Neutrophil (primary cell): Measurements from ENCODE around the gene RBMS1.

Experiments used
- H3K27ac ChIP-seq: fragments of 200-600 bp; sonication (generic); 2 replicates; pipeline ENCODE4 v1.5.1; 2016; ENCODE audit warnings: mild to moderate bottlenecking, moderate library complexity
- H3K27me3 ChIP-seq: fragments of 200-600 bp; sonication (generic); 2 replicates; pipeline ENCODE4 v1.6.0; 2016; ENCODE audit warnings: mild to moderate bottlenecking
- H3K36me3 ChIP-seq: fragments of 200-600 bp; sonication (generic); 2 replicates; pipeline ENCODE4 v1.5.1; 2017
- H3K4me1 ChIP-seq, 2 experiments: fragments of 200-600 bp in 1 of 2; sonication (generic) in 1 of 2; 1 replicate in 1 of 2; 2 replicates in 1 of 2; pipeline versions ENCODE4 v1.5.1 to v1.6.1; 2013 to 2016; ENCODE audit warnings: low read depth in 1 of 2, low read length in 1 of 2, mild to moderate bottlenecking in 1 of 2, moderate library complexity in 1 of 2; ENCODE audit not compliant: control insufficient read depth in 1 of 2, insufficient read depth in 1 of 2
- H3K4me3 ChIP-seq, 2 experiments: fragments of 200-600 bp in 1 of 2; sonication (generic) in 1 of 2; 1 replicate in 1 of 2; 2 replicates in 1 of 2; pipeline ENCODE4 v1.5.1; 2013 to 2016; ENCODE audit warnings: low read depth in 1 of 2, low read length in 1 of 2, mild to moderate bottlenecking in 1 of 2, moderate library complexity in 1 of 2
- H3K9me3 ChIP-seq: fragments of 200-600 bp; sonication (generic); 2 replicates; pipeline ENCODE4 v1.5.1; 2016
- CTCF ChIP-seq: fragments of 200-600 bp; sonication (generic); IDR thresholded peaks from 2 replicates; pipeline ENCODE4 v1.5.1; 2016; ENCODE audit warnings: antibody characterized with exemption

The RBMS1 gene

GRCh38 chr2:160343404-160343803 is 150.2 kb downstream of the RBMS1 start:
- no peak overlapping the region for H3K27ac ChIP-seq

GRCh38 chr2:160339726-160340125 is 153.9 kb downstream of the RBMS1 start:
- Histone ChIP-seq H3K4me3 (no peak overlapping the region), H3K9me3 (no peaks in the 10 kb centered on the region), H3K27me3 (no peaks in the 10 kb centered on the region), H3K27ac (no peak overlapping the region), H3K36me3 (peaks cover 3% of the 10 kb centered on the region), H3K4me1 (peaks cover under 1 to 2% of the 10 kb centered on the region in 2 experiments)
- no peak for TF ChIP-seq CTCF

More at GRCh38 chr2:160343404-160343803, 150.2 kb downstream of the RBMS1 start:
- H3K4me1 ChIP-seq = peaks cover 14 to 23% of the 10 kb centered on the region in 2 experiments
- H3K4me3 ChIP-seq = no peak overlapping the region
- H3K9me3 ChIP-seq = no peaks in the 10 kb centered on the region
- TF ChIP-seq CTCF = no peak
- H3K36me3 ChIP-seq = peaks cover 3% of the 10 kb centered on the region
- no peaks in the 10 kb centered on the region for H3K27me3 ChIP-seq

- Histone ChIP-seq H3K27ac (no peak overlapping the region), H3K27me3 (no peaks in the 10 kb centered on the region), H3K4me3 (no peak overlapping the region), H3K9me3 (no peaks in the 10 kb centered on the region), H3K4me1 (no peaks in the 10 kb centered on the region), H3K36me3 (peaks cover 3% of the 10 kb centered on the region)
- TF ChIP-seq CTCF = no peak
These were observed 154.5 kb downstream of the RBMS1 start for GRCh38 chr2:160338901-160339685.

- Histone ChIP-seq H3K27ac (no peak overlapping the region), H3K27me3 (no peaks in the 10 kb centered on the region), H3K9me3 (no peaks in the 10 kb centered on the region), H3K36me3 (peaks cover 3% of the 10 kb centered on the region), H3K4me1 (no peaks in the 10 kb centered on the region), H3K4me3 (no peak overlapping the region)
- TF ChIP-seq CTCF = no peak
These were observed 155.9 kb downstream of the RBMS1 start for GRCh38 chr2:160337728-160338127.

GRCh38 chr2:160336635-160337034 is 157.0 kb downstream of the RBMS1 start:
- TF ChIP-seq CTCF = no peak
- H3K4me1 ChIP-seq = peaks cover 5 to 8% of the 10 kb centered on the region in 2 experiments
- H3K27me3 ChIP-seq = no peaks in the 10 kb centered on the region

More at GRCh38 chr2:160336635-160337034, 157.0 kb downstream of the RBMS1 start:
- Histone ChIP-seq H3K9me3 (no peaks in the 10 kb centered on the region), H3K36me3 (peaks cover 3% of the 10 kb centered on the region), H3K27ac (no peak overlapping the region), H3K4me3 (no peak overlapping the region)
